HepG2 (cell line): ENCODE measurements around the gene MTX1.

Experiments used
- ATF3 ChIP-seq: sonication (generic); formaldehyde crosslinking; IDR thresholded peaks from 2 replicates; pipeline ENCODE4 v1.4.0; 2020; ENCODE audit warnings: missing genetic modification reagents
- HNRNPUL1 ChIP-seq: fragments of 200-400 bp; formaldehyde crosslinking; IDR thresholded peaks from 2 replicates; pipeline ENCODE4 v1.6.1; 2017; ENCODE audit warnings: low read depth, mild to moderate bottlenecking, low read length, moderate library complexity
- POLR2AphosphoS5 ChIP-seq: IDR thresholded peaks from 2 replicates; pipeline ENCODE4 v1.6.1; 2012; ENCODE audit warnings: low read depth, low read length
- SIN3A ChIP-seq: IDR thresholded peaks from 2 replicates; pipeline ENCODE4 v1.6.1; 2011; ENCODE audit warnings: low read depth, mild to moderate bottlenecking, control low read depth, low read length, borderline replicate concordance
- SP5 ChIP-seq: IDR thresholded peaks from 2 replicates; pipeline ENCODE4 v1.6.1; 2016; ENCODE audit warnings: low read depth, borderline replicate concordance
- TARDBP ChIP-seq: sonication (generic); formaldehyde crosslinking; IDR thresholded peaks from 2 replicates; pipeline ENCODE4 v1.8.0; 2022; ENCODE audit warnings: mild to moderate bottlenecking, missing genetic modification reagents
- ZBTB43 ChIP-seq: sonication (generic); formaldehyde crosslinking; conservative IDR thresholded peaks from 2 replicates; pipeline ENCODE4 v1.4.0; 2020; ENCODE audit warnings: missing genetic modification reagents
- ZMYM2 ChIP-seq: sonication (generic); formaldehyde crosslinking; IDR thresholded peaks from 2 replicates; pipeline ENCODE4 v1.8.0; 2022; ENCODE audit warnings: mild to moderate bottlenecking, missing genetic modification reagents
- ZNF564 ChIP-seq: sonication (generic); formaldehyde crosslinking; IDR thresholded peaks from 2 replicates; pipeline ENCODE4 v1.8.1; 2023; ENCODE audit warnings: mild to moderate bottlenecking, missing genetic modification reagents
- ZNF713 ChIP-seq: sonication (generic); formaldehyde crosslinking; IDR thresholded peaks from 2 replicates; pipeline ENCODE4 v1.4.0; 2020; ENCODE audit warnings: mild to moderate bottlenecking, missing genetic modification reagents

GRCh38 chr1:155263067-155263466 is 54.6 kb downstream of the MTX1 start:
- TF ChIP-seq POLR2AphosphoS5 = no peak
- TF ChIP-seq ZMYM2 (CRISPR knock-in tag) = no peak
- TF ChIP-seq ATF3 (CRISPR knock-in tag) = no peak
- no peak for TF ChIP-seq ZNF564 (CRISPR knock-in tag)
- no peak for TF ChIP-seq ZBTB43 (CRISPR knock-in tag)
- TF ChIP-seq SIN3A = no peak
- TF ChIP-seq ZNF713 (CRISPR knock-in tag) = no peak
- no peak for TF ChIP-seq TARDBP (CRISPR knock-in tag)
- no peak for TF ChIP-seq HNRNPUL1
- TF ChIP-seq SP5 (CRISPR knock-in tag) = no peak
